Measurements from ENCODE around the gene MELK. TPM values are rescaled to one million over a fixed set of nuclear protein-coding genes. Genes with fewer than 3 reads are reported as not detected.
"Not testable (repeated sequence)": the region's sequence is repeated elsewhere in the genome, so short reads cannot be mapped to it uniquely, and the experiment has no call there.

The MELK gene
- 1 to 10 TPM in 1 of 2 donors, under 1 TPM in 1; 0.73 to 1.2 TPM for total RNA-seq
- 2.7 to 3.0 reads per million in 2 donors for total RNA-seq

GRCh38 chr9:36572515-36573418 lies at the start of gene MELK:
Gene MELK, plus strand, starts transcription at chr9:36572895. Its CDS starts 8,787 bp downstream, at chr9:36581682.
- no peaks in the 10 kb centered on the region for H3K9me3 ChIP-seq (ENCODE audit: control insufficient read depth, low read length, poor library complexity, severe bottlenecking)
- ATAC-seq (peak; percentile 82), DNase-seq (peak; percentile 73 to 81 (median 79))
- peaks cover 19% of the 10 kb centered on the region for H3K4me1 Mint-ChIP-seq
- H3K27ac Mint-ChIP-seq = peak within 1 kb of the TSS; percentile 79
- peaks cover 12% of the 10 kb centered on the region for H3K27me3 Mint-ChIP-seq
- no peaks in the 10 kb centered on the region for H3K36me3 Mint-ChIP-seq (ENCODE audit: low read depth)
- H3K4me3 Mint-ChIP-seq = peak within 1 kb of the TSS; percentile 93

GRCh38 chr9:36530224-36530623 lies 42.5 kb upstream of the MELK start:
- no peak for ATAC-seq
- Mint-ChIP-seq H3K36me3 (ENCODE audit: low read depth) (peaks cover 6% of the 10 kb centered on the region), H3K27me3 (peaks cover 5% of the 10 kb centered on the region), H3K4me3 (no peak overlapping the region), H3K27ac (no peak overlapping the region), H3K4me1 (peaks cover 4% of the 10 kb centered on the region)
- no peaks in the 10 kb centered on the region for H3K9me3 ChIP-seq (ENCODE audit: control insufficient read depth, low read length, poor library complexity, severe bottlenecking)
- no peak for DNase-seq

GRCh38 chr9:36532353-36532752 lies 40.3 kb upstream of the MELK start:
- Mint-ChIP-seq H3K4me3 (no peak overlapping the region), H3K4me1 (peaks cover 4% of the 10 kb centered on the region), H3K27ac (no peak overlapping the region), H3K36me3 (ENCODE audit: low read depth) (no peaks in the 10 kb centered on the region), H3K27me3 (no peaks in the 10 kb centered on the region)
- ATAC-seq (no peak), DNase-seq (no peak)
- no peaks in the 10 kb centered on the region for H3K9me3 ChIP-seq (ENCODE audit: control insufficient read depth, low read length, poor library complexity, severe bottlenecking)

- not testable (repeated sequence) for H3K36me3 Mint-ChIP-seq (ENCODE audit: low read depth); ATAC-seq; DNase-seq; H3K27ac Mint-ChIP-seq; H3K4me3 Mint-ChIP-seq; H3K4me1 Mint-ChIP-seq; H3K9me3 ChIP-seq (ENCODE audit: control insufficient read depth, low read length, poor library complexity, severe bottlenecking); H3K27me3 Mint-ChIP-seq
These were observed 39.0 kb upstream of the MELK start for GRCh38 chr9:36533726-36534125.

GRCh38 chr9:36535107-36535506 lies 37.6 kb upstream of the MELK start:
- ATAC-seq (no peak), DNase-seq (no peak)
- Mint-ChIP-seq H3K27me3 (no peaks in the 10 kb centered on the region), H3K36me3 (ENCODE audit: low read depth) (no peaks in the 10 kb centered on the region), H3K4me1 (peaks cover 4% of the 10 kb centered on the region), H3K27ac (no peak overlapping the region), H3K4me3 (no peak overlapping the region)
- H3K9me3 ChIP-seq (ENCODE audit: control insufficient read depth, low read length, poor library complexity, severe bottlenecking) = no peaks in the 10 kb centered on the region

- Mint-ChIP-seq H3K4me3 (no peak overlapping the region), H3K4me1 (peaks cover 2% of the 10 kb centered on the region), H3K27me3 (no peaks in the 10 kb centered on the region), H3K27ac (no peak overlapping the region), H3K36me3 (ENCODE audit: low read depth) (no peaks in the 10 kb centered on the region)
- no peak for ATAC-seq
- no peak for DNase-seq
- no peaks in the 10 kb centered on the region for H3K9me3 ChIP-seq (ENCODE audit: control insufficient read depth, low read length, poor library complexity, severe bottlenecking)
These were observed 34.8 kb upstream of the MELK start for GRCh38 chr9:36537861-36538260.

- Mint-ChIP-seq H3K27me3 (peaks cover 3% of the 10 kb centered on the region), H3K36me3 (ENCODE audit: low read depth) (no peaks in the 10 kb centered on the region), H3K4me3 (no peak overlapping the region), H3K4me1 (no peaks in the 10 kb centered on the region), H3K27ac (no peak overlapping the region)
- DNase-seq = no peak
- H3K9me3 ChIP-seq (ENCODE audit: control insufficient read depth, low read length, poor library complexity, severe bottlenecking) = no peaks in the 10 kb centered on the region
- no peak for ATAC-seq
These were observed 30.3 kb upstream of the MELK start for GRCh38 chr9:36542355-36542754.

- no peaks in the 10 kb centered on the region for H3K9me3 ChIP-seq (ENCODE audit: control insufficient read depth, low read length, poor library complexity, severe bottlenecking)
- DNase-seq = no peak
- Mint-ChIP-seq H3K27me3 (peaks cover 18% of the 10 kb centered on the region), H3K4me1 (no peaks in the 10 kb centered on the region), H3K27ac (no peak overlapping the region), H3K36me3 (ENCODE audit: low read depth) (peaks cover 2% of the 10 kb centered on the region), H3K4me3 (no peak overlapping the region)
- ATAC-seq = no peak
These were observed 28.8 kb upstream of the MELK start for GRCh38 chr9:36543916-36544315.

- Mint-ChIP-seq H3K27me3 (peaks cover 22% of the 10 kb centered on the region), H3K4me1 (no peaks in the 10 kb centered on the region), H3K4me3 (no peak overlapping the region)
These were observed 25.1 kb upstream of the MELK start for GRCh38 chr9:36547598-36547997.

GRCh38 chr9:36548454-36548853 lies 24.2 kb upstream of the MELK start:
- H3K36me3 Mint-ChIP-seq (ENCODE audit: low read depth) = peaks cover 3% of the 10 kb centered on the region
- no peaks in the 10 kb centered on the region for H3K4me1 Mint-ChIP-seq
- H3K27ac Mint-ChIP-seq = no peak overlapping the region
- H3K27me3 Mint-ChIP-seq = peaks cover 22% of the 10 kb centered on the region
- no peak for DNase-seq
- no peak for ATAC-seq
- H3K9me3 ChIP-seq (ENCODE audit: control insufficient read depth, low read length, poor library complexity, severe bottlenecking) = no peaks in the 10 kb centered on the region
- H3K4me3 Mint-ChIP-seq = no peak overlapping the region

More at GRCh38 chr9:36547598-36547997, 25.1 kb upstream of the MELK start:
- H3K9me3 ChIP-seq (ENCODE audit: control insufficient read depth, low read length, poor library complexity, severe bottlenecking) = no peaks in the 10 kb centered on the region
- ATAC-seq = no peak
- DNase-seq = no peak
- Mint-ChIP-seq H3K36me3 (ENCODE audit: low read depth) (peaks cover 3% of the 10 kb centered on the region), H3K27ac (no peak overlapping the region)

- Mint-ChIP-seq H3K27ac (no peak overlapping the region), H3K4me3 (no peak overlapping the region), H3K27me3 (peaks cover 22% of the 10 kb centered on the region), H3K36me3 (ENCODE audit: low read depth) (peaks cover 3% of the 10 kb centered on the region), H3K4me1 (no peaks in the 10 kb centered on the region)
- no peaks in the 10 kb centered on the region for H3K9me3 ChIP-seq (ENCODE audit: control insufficient read depth, low read length, poor library complexity, severe bottlenecking)
- no peak for DNase-seq
- ATAC-seq = no peak
These were observed 22.6 kb upstream of the MELK start for GRCh38 chr9:36550135-36550534.

GRCh38 chr9:36550631-36551098 lies 22.0 kb upstream of the MELK start:
- not testable (repeated sequence) for H3K9me3 ChIP-seq (ENCODE audit: control insufficient read depth, low read length, poor library complexity, severe bottlenecking); H3K4me3 Mint-ChIP-seq; H3K27ac Mint-ChIP-seq; ATAC-seq; H3K36me3 Mint-ChIP-seq (ENCODE audit: low read depth); DNase-seq; H3K4me1 Mint-ChIP-seq
- peaks cover 22% of the 10 kb centered on the region for H3K27me3 Mint-ChIP-seq

GRCh38 chr9:36551129-36551528 lies 21.6 kb upstream of the MELK start:
- peaks cover 22% of the 10 kb centered on the region for H3K27me3 Mint-ChIP-seq
- H3K27ac Mint-ChIP-seq = no peak overlapping the region
- no peak for ATAC-seq
- peaks cover 2% of the 10 kb centered on the region for H3K4me1 Mint-ChIP-seq
- peaks cover 3% of the 10 kb centered on the region for H3K36me3 Mint-ChIP-seq (ENCODE audit: low read depth)
- no peak for DNase-seq
- H3K4me3 Mint-ChIP-seq = no peak overlapping the region
- H3K9me3 ChIP-seq (ENCODE audit: control insufficient read depth, low read length, poor library complexity, severe bottlenecking) = no peaks in the 10 kb centered on the region

GRCh38 chr9:36551910-36552309 lies 20.8 kb upstream of the MELK start:
- ATAC-seq (no peak), DNase-seq (no peak)
- Mint-ChIP-seq H3K4me3 (no peak overlapping the region), H3K4me1 (peaks cover 2% of the 10 kb centered on the region), H3K36me3 (ENCODE audit: low read depth) (peaks cover 3% of the 10 kb centered on the region), H3K27me3 (peaks cover 22% of the 10 kb centered on the region), H3K27ac (no peak overlapping the region)
- no peaks in the 10 kb centered on the region for H3K9me3 ChIP-seq (ENCODE audit: control insufficient read depth, low read length, poor library complexity, severe bottlenecking)
